KMS-11 (cell line): ENCODE data around the gene FCN1.

ENCODE experiments used
- H2AFZ ChIP-seq: fragments of 200-600 bp; sonication (generic); 2 replicates; pipeline ENCODE4 v1.6.1; 2016; ENCODE audit warnings: antibody characterized with exemption, mixed run types, low read depth
- H3K27ac ChIP-seq: fragments of 200-600 bp; sonication (generic); 2 replicates; pipeline ENCODE4 v1.6.1; 2016; ENCODE audit warnings: mild to moderate bottlenecking, mixed run types
- H3K27me3 ChIP-seq: fragments of 200-600 bp; sonication (generic); 2 replicates; pipeline ENCODE4 v1.6.1; 2017; ENCODE audit warnings: mild to moderate bottlenecking, low read depth, mixed run types, moderate library complexity; ENCODE audit not compliant: insufficient read depth
- H3K36me3 ChIP-seq: fragments of 200-600 bp; sonication (generic); 2 replicates; pipeline ENCODE4 v1.6.1; 2017; ENCODE audit warnings: mild to moderate bottlenecking, mixed run types; ENCODE audit not compliant: insufficient read depth
- H3K4me1 ChIP-seq: fragments of 200-600 bp; sonication (generic); 2 replicates; pipeline ENCODE4 v1.6.1; 2016; ENCODE audit warnings: mild to moderate bottlenecking, low read depth, mixed run types; ENCODE audit not compliant: poor library complexity, severe bottlenecking
- H3K4me2 ChIP-seq: fragments of 200-600 bp; sonication (generic); 2 replicates; pipeline ENCODE4 v1.7.0; 2016; ENCODE audit warnings: mild to moderate bottlenecking, mixed run types
- H3K4me3 ChIP-seq: fragments of 200-600 bp; sonication (generic); IDR thresholded peaks from 2 replicates; pipeline ENCODE4 v1.6.1; 2017; ENCODE audit warnings: low read depth, low read length, mixed read lengths; ENCODE audit not compliant: insufficient read depth
- H3K79me2 ChIP-seq: fragments of 200-600 bp; sonication (generic); 2 replicates; pipeline ENCODE4 v1.6.1; 2016; ENCODE audit warnings: low read depth, mixed run types; ENCODE audit not compliant: insufficient read depth
- H3K9ac ChIP-seq: fragments of 200-600 bp; sonication (generic); 2 replicates; pipeline ENCODE4 v1.6.1; 2016; ENCODE audit warnings: mild to moderate bottlenecking, mixed run types
- H4K20me1 ChIP-seq: fragments of 200-600 bp; sonication (generic); 2 replicates; pipeline ENCODE4 v1.6.1; 2016; ENCODE audit warnings: mild to moderate bottlenecking, mixed run types; ENCODE audit not compliant: insufficient read depth
- CTCF ChIP-seq: fragments of 200-600 bp; sonication (generic); conservative IDR thresholded peaks from 2 replicates; pipeline ENCODE4 v1.6.1; 2017; ENCODE audit warnings: low read depth, mild to moderate bottlenecking, antibody characterized with exemption, low read length, moderate library complexity, mixed read lengths

FCN1 gene

DNA sequence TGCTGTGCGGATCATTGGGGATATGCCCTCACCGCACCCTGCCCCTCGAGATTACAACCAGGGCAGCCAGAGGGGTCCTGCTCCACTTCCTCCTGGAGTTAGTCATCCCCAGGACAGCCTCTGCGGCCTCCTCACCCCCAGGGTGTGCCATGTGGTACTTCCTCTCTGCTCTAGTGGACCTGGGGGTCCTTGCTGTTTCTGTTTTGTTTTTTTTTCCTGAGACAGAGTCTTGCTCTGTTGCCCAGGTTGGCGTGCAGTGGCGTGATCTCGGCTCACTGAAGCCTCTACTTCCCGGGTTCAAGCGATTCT, 5.2 kb upstream of the FCN1 start:
- Histone ChIP-seq H4K20me1 (no peaks in the 10 kb centered on the region), H3K36me3 (no peaks in the 10 kb centered on the region), H3K4me2 (no peak overlapping the region), H3K27ac (no peak overlapping the region), H2AFZ (no peak overlapping the region), H3K4me3 (no peak overlapping the region), H3K27me3 (peaks cover 19% of the 10 kb centered on the region; the same call in 1 of the 2 replicates), H3K9ac (no peak overlapping the region), H3K4me1 (no peaks in the 10 kb centered on the region), H3K79me2 (no peaks in the 10 kb centered on the region)
- no peak for TF ChIP-seq CTCF

- no peaks in the 10 kb centered on the region for H3K4me1 ChIP-seq
These were observed 4.6 kb upstream of the FCN1 start for GRCh38 chr9:134922066-134922931.

DNA sequence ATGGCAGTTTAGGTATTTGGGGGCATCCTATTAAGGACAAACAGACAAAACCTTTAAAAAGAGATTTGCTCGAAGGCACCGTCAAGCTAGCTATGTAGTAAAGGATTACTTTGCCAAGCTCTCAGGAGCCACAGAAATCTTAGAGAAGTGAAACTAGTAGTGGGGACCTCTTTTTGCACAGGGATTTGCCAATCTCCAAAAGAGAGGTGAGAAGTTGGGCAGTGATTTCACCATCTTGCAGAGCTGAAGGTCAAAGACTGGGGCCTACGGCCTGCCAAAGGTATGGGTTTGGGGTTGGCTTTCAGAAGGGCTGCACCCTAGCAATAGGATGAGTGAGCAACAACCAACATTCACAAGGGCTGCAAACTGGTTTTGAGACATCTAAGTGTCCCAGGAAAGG, 1.6 kb upstream of the FCN1 start:
- H3K4me3 ChIP-seq: no peak overlapping the region
- no peak overlapping the region for H3K27ac ChIP-seq
- H3K4me1 ChIP-seq: no peaks in the 10 kb centered on the region
- no peak overlapping the region for H2AFZ ChIP-seq
- no peaks in the 10 kb centered on the region for H3K36me3 ChIP-seq
- H3K4me2 ChIP-seq: no peak overlapping the region
- H4K20me1 ChIP-seq: no peaks in the 10 kb centered on the region
- no peak overlapping the region for H3K9ac ChIP-seq
- H3K79me2 ChIP-seq: no peaks in the 10 kb centered on the region
- TF ChIP-seq CTCF: no peak
- H3K27me3 ChIP-seq: peaks cover 9% of the 10 kb centered on the region; the same call in 1 of the 2 replicates

More at GRCh38 chr9:134922066-134922931, 4.6 kb upstream of the FCN1 start:
- no peak for TF ChIP-seq CTCF
- Histone ChIP-seq H2AFZ (no peak overlapping the region), H3K36me3 (no peaks in the 10 kb centered on the region), H3K79me2 (no peaks in the 10 kb centered on the region), H4K20me1 (no peaks in the 10 kb centered on the region), H3K9ac (no peak overlapping the region), H3K4me2 (no peak overlapping the region), H3K4me3 (no peak overlapping the region), H3K27ac (no peak overlapping the region), H3K27me3 (peaks cover 15% of the 10 kb centered on the region; the same call in 1 of the 2 replicates)

DNA sequence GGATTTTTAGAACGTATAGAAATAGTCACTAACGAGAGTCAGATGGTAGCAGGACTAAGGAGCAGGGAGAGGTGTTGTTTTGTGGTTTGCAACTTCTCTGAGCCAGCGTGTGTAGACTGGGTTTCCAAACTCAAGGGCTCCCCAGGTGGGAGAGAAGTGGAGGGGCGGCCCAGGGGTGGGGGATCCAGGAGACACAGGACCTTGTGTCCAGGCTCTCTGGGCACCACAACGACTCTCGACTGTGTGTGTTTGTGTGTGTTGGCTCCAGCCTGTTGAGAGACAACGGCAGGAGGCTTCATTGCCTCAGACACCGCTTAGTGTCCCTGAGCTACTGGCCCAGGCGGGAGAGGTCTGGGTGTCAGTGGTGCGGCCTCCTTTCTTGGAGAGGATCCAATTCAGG, 934 bp upstream of the FCN1 start:
- Histone ChIP-seq H3K27me3 (peaks cover 9% of the 10 kb centered on the region; the same call in 1 of the 2 replicates), H3K4me1 (no peaks in the 10 kb centered on the region), H3K9ac (no peak overlapping the region), H4K20me1 (no peaks in the 10 kb centered on the region), H3K4me2 (no peak overlapping the region), H3K79me2 (no peaks in the 10 kb centered on the region), H3K27ac (no peak overlapping the region), H3K36me3 (no peaks in the 10 kb centered on the region), H3K4me3 (no peak overlapping the region), H2AFZ (no peak overlapping the region)
- no peak for TF ChIP-seq CTCF
